HG03139 (cell line): ENCODE measurements around the gene RPS5.
A peak's percentile ranks its signal among the peaks of the same experiment; 100 is the strongest.
"Not testable (repeated sequence)": the region's sequence is repeated elsewhere in the genome, so short reads cannot be mapped to it uniquely, and the experiment has no call there.

Source experiments
- ATAC-seq: cut with Tn5 transposase; IDR thresholded peaks from one replicate; pipeline ENCODE4 v1.9.1; 2021; ENCODE audit not compliant: unreplicated experiment

RPS5 gene

DNA sequence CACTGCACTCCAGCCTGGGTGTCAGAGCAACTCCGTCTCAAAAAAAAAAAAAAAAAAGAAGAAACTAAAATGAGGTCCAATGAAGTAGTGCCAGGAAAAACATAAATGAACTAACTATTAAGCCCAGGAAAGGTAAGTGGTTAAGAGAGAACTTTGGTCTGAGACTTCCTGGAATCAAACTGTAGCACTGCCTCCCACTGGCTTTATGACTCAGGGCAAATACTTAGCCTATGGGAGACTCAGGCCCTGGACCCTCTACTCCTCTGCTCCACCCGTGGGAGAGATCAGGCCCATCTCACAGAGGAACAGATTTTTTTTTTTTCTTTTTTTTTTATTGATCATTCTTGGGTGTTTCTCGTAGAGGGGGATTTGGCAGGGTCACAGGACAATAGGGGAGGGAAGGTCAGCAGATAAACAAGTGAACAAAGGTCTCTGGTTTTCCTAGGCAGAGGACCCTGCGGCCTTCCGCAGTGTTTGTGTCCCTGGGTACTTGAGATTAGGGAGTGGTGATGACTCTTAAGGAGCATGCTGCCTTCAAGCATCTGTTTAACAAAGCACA, 16.9 kb downstream of the RPS5 start:
- ATAC-seq, result not testable (repeated sequence)

DNA sequence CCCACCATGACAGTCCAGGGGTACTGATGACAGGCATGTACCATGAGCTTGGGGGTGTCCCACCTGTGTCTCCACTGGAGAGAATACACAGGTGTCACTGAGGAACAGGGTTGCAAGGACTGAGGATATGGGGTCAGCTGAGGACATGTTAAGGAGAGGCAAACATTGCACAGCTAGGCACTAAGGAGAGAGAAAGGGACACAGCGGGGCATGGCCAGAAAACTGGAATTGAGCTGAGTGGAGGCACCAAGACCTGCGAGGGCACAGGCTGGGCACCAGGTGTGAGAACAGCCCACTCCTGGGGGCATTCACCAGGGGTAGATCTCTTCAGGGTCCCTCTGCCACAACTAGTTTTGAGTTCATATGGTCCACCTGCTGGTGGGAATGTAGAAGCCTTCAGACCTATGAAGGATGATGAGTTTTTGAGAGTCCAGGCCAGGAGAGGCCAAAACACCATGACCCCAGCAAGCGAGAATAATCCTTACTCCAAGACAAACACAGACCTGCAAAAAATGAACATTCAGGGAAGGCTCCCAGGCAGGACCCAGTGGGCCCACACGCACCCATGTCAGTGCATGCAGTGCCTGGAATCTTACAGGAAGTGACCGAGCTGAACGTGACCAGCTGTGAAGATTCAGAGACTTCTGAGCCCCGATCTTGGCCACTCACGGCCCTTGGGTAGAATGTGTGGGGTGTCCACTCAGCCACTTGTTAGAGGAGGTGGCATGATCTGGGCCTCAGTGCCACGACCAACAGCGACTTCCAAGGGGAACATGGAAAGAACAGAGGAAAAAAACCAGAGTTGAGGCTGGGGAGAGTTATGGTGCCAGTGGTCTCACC, 20.0 kb downstream of the RPS5 start:
- ATAC-seq, result no peak

DNA sequence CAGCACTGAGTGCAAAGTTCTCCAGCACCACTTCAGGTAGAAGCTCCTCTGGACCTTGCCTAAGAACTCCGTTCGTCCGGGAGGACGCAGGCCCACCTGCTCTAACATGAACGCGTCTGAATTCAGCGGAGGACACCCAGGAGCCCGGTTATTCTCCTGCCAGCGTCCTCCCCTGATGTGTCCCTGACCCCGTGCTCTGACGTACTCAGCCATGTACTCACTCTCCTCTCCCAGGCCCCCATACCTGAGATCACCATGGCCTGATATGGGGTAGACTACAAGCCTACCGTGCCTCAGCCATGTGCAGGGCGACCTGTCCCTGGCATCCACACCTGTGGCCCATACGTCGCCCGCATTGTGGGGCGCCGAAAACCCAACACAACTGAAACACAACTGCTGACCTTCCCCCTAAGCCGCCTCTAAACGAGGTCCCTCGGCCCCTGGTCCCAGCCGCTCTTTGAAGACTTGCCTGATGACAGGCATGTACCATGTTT, 20.6 kb downstream of the RPS5 start:
- ATAC-seq, result no peak

DNA sequence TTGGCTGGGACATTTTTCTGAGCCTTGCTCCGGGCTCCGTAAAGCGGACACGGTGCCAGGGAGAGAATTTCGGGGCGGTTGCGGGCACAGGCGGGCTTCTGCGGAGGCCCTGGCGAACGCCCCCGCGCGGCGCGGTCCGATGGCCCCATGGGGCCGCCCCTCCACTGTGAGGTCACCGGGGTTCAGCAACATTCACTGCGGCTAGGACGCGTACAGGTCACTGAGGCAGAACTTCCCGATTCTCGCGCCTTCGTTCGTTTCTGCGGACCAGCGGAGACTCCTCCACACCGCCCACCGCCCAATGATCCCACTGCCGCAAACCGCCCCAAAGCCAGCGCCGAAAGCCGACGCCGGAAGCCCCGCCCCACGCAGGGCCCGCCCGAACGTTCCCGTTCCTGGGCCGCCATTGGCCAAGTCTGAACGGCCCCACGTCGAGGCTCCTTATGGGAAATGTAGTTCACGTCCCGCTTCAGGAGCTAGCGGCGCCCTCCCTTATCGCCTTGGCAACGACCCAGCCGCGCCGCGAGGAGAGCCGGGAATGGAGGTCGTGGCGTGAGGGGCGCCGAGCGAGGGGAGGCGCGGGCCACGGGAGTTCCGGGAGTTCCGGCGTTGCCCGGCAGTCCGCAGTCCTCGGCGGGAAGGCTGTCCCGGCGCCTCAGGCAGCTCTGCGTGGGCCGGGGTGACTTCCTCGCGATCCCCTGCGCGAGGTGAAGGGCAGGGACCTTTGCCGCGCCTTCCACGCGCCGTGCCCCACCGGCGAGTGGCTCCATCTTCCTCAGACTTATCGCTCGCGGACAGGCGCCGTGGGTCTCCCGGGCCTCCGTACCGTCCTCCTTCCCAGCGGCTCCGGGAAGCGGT, 21.3 kb downstream of the RPS5 start, which contains the start of gene ZNF584:
TSS of gene ZNF584 (plus strand) at position 498 of the 858 bp plus-strand sequence. CDS start 499 bp downstream, outside the sequence.
- ATAC-seq, result peak; percentile 94

GRCh38 chr19:58409010-58409790, 22.1 kb downstream of the RPS5 start:
- ATAC-seq, result no peak

DNA sequence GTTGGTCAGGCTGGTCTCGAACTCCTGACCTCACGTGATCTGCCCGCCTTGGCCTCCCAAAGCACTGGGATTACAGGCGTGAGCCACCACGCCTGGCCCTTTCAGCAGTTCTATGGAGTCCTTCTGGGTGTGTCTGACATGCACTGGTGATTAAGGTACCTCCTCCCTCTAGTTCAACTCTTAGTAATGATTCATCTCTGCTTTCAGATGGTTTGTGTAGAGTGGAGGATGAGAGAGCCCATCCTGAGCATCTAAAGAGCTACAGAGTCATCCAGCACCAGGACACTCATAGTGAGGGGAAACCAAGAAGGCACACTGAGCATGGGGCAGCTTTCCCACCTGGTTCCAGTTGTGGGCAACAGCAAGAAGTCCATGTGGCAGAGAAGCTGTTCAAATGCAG, 29.5 kb downstream of the RPS5 start:
- ATAC-seq, result no peak

DNA sequence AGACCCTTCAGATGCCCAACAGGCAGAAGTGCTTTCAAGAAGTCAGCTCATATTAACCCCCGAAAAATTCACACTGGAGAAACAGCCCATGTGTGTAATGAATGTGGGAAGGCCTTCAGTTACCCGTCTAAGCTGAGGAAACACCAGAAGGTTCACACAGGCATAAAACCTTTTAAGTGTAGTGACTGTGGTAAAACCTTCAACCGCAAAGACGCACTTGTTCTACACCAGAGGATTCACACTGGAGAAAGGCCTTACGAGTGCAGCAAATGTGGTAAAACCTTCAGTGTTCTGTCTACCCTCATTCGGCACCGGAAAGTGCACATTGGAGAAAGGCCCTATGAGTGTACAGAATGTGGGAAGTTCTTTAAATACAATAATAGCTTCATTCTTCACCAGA, 30.0 kb downstream of the RPS5 start:
- ATAC-seq, result no peak

DNA sequence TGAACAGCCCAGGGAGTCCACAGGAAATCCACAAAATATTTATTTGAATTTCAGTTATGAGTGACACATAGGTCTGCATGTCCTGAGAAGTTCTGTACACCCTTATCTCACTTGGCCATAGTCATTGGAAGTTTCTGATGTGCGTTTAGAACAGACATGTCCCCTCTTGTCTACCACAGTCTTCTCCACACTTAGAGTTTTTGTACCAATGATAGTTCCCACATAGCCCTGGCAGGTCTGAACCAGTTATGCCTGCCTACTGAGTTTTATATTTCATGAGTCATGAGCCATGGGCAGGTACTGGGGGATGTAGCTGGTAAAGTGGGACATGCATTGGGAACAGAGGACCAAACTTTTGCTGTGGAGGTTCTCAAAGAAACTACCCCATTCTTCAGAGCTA, 41.5 kb downstream of the RPS5 start:
- ATAC-seq, result no peak

- ATAC-seq, result no peak
Observed at GRCh38 chr19:58429745-58430144, 42.7 kb downstream of the RPS5 start.

DNA sequence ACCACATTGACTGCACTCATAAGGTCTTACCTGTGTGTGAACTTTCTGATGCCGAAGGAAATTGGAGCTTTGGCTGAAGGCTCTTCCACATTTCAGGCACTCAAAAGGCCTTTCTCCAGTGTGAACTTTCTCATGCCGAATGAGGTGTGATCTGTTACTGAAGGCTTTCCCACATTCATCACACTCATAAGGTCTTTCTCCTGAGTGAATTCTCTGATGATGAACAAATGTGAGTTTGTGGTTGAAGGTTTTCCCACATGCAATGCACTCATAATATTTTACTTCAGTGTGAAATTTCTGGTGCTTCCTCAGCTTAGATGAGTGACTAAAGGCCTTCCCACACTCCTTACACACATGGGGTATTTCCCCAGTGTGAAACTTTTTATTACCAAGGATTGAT, 47.1 kb downstream of the RPS5 start:
- ATAC-seq, result no peak

DNA sequence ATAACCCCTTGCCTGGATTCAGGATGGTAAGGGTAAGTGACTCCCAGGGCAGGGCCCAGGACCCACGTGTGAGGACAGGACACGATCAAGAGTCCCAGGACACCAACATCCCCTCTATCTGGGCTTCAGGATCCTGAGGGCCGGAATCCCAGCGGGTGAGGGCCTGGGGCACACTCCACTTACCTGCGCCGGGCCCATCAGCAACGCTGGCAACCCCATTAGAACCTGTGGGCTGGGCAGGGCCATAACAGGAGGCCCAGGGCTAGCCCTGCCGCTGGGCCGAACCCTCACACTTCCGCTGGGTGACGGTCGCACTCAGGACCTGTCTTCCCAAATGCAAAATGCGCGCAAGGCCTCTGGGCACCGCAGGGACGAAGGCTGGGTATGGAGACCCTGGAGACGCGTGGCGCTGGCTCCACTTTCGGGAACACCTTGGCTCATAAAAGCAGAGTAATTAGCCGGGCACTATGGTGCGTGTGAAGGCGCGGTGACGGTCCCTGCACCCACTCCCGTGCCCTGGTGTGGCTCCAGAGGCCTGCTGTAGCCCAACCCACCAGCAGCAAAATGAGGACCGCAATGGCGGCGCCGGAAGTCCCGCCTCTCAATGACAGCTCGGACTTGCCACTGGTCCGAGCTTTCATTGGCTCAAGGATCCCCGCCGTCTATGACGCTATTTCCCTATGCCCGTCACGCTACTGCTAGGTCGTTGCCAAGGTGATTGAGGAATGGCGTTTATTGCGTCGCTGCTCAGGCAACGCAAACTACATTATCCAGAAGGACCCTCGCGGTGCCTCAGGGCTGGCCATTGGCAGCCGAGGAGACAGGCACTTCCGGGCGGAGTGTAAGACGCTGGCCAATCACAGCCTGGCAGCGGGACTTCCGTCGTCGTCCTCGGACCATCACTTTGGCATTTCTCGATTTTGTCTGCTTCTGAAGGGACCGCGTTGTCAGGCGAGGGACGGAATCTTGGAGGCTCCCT, 52.8 kb downstream of the RPS5 start, which contains the start of gene ZNF132:
TSS of gene ZNF132 (minus strand) at position 578 of the 979 bp plus-strand sequence. CDS start at position 246, 332 bp downstream.
- peak; percentile 93 for ATAC-seq

DNA sequence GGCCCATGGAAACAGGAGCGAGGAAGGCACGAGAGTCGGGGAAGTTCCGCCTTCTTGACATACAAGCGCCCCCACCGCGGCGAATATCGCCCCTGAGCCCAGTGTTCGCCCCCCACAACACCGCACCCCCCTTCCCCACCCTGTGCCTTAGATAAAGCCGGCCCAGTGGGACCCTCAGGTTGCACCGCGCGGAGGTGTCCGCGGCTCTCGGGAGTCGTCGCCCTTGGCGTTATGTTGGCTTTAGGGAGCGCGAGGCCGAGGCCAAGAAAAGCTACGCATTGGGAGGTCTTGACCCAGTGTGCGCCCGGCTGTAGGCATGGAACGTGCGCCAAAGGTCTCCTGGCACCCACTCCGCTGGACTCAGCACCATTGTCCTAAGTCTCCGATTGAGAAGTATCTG, 53.5 kb downstream of the RPS5 start:
- no peak for ATAC-seq

- not testable (repeated sequence) for ATAC-seq
Observed at GRCh38 chr19:58442986-58443385, 55.9 kb downstream of the RPS5 start.
